Activated T-helper 1 cell treated with Interleukin-2 at 50 U/mL for 16 hours (primary cell): ENCODE data around the gene WBP1L.

ENCODE experiments used
- DNase-seq: peaks from one replicate; pipeline ENCODE4 v3.0.0-alpha.2; 2020; ENCODE audit warnings: low read depth

WBP1L gene

GRCh38 chr10:102759497-102760210 lies 15.9 kb downstream of the WBP1L start:
- no peak for DNase-seq

- no peak for DNase-seq
These were observed 18.2 kb downstream of the WBP1L start for GRCh38 chr10:102761981-102762380.

- DNase-seq, result no peak
These were observed 18.8 kb downstream of the WBP1L start for GRCh38 chr10:102762401-102763015.

GRCh38 chr10:102763037-102763607 lies 19.4 kb downstream of the WBP1L start:
- no peak for DNase-seq

- DNase-seq, result no peak
These were observed 20.9 kb downstream of the WBP1L start for GRCh38 chr10:102764470-102765161.

GRCh38 chr10:102765336-102765735 lies 21.6 kb downstream of the WBP1L start:
- DNase-seq, result no peak

- DNase-seq, result no peak
These were observed 23.8 kb downstream of the WBP1L start for GRCh38 chr10:102767428-102768160.

GRCh38 chr10:102769375-102770107 lies 25.8 kb downstream of the WBP1L start:
- no peak for DNase-seq

GRCh38 chr10:102770108-102770482 lies 26.3 kb downstream of the WBP1L start:
- DNase-seq, result no peak

GRCh38 chr10:102770792-102771191 lies 27.0 kb downstream of the WBP1L start:
- DNase-seq, result no peak

GRCh38 chr10:102773320-102773719 lies 29.6 kb downstream of the WBP1L start:
- no peak for DNase-seq

- DNase-seq, result no peak
These were observed 30.2 kb downstream of the WBP1L start for GRCh38 chr10:102773986-102774385.

- no peak for DNase-seq
These were observed 31.6 kb downstream of the WBP1L start for GRCh38 chr10:102775201-102775934.

GRCh38 chr10:102775935-102776669 lies 32.4 kb downstream of the WBP1L start:
- DNase-seq, result no peak

GRCh38 chr10:102776779-102777456 lies 33.2 kb downstream of the WBP1L start:
- no peak for DNase-seq

GRCh38 chr10:102777711-102778453 lies 34.1 kb downstream of the WBP1L start:
- no peak for DNase-seq

- DNase-seq, result no peak
These were observed 35.0 kb downstream of the WBP1L start for GRCh38 chr10:102778781-102779180.

- no peak for DNase-seq
These were observed 36.2 kb downstream of the WBP1L start for GRCh38 chr10:102779680-102780526.
